Cardiac septum (tissue), 1 donor: ENCODE results near the gene VWF. TPM values are rescaled to one million over a fixed set of nuclear protein-coding genes. Genes with fewer than 3 reads are reported as not detected.

ENCODE experiments used
- DNase-seq: peaks from one replicate; pipeline ENCODE4 v3.0.0-alpha.2; 2020; ENCODE audit warnings: low spot score
- intact Hi-C: fragments of 100-400 bp; cut with DNase I; formaldehyde crosslinking; loops from one replicate; pipeline ENCODE4 v1.14.0; 2022
- total RNA-seq: library from RNA; stranded (reverse); fragmentation: NEBNext Ultra II Directional; extraction: Animal tissue kit (Norgen Biotek cat#: 25700); gene quantifications from one replicate; pipeline ENCODE4 v1.2.1, GENCODE V29; 2021
- donor health status: DM: no; HTN: no; CAD: no.

The VWF gene
- total RNA-seq, 1 donor from 2014 or later: 350 TPM

DNA sequence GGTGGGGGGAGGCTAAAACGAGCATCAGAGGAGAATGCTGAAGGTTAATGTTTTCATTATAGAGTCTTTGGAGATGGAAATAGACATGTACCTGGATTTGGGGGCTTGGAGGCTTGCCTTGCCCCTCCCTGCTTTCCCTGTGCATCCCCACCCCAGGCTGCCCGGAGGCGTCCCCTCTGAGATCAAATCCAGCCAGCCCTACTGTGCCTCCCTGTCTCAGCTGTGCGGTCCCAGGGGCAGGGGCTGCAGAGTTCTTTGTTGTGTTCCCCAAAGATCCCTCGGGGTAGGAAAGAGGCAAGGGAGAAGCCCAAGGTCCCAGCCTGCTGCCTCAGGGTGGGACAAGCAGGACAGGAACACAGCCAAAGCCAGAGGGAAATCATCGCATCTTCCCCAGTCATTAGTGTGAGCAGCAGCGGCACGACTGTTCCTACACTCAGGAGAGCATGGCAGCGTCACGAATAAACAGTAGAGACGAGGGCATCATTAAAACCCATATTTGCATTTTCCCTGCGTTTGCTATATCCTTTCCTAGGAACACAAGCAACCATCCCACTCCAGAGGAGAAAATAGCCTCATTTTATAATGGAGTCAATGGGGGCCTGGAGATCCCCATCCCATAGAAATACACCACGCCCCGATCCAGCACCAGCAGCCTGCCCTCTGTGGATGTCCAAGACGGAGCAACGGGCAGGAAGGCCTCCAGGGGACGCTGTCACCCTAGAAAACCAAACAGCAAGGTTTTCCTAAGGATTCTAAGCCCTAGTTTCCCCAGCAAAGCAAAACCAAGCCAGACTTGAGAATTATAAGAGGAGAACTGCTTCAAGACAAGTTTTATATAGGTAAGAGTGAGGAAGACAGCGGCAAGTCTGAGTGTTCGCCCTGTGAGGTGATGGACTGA lies 211.8 kb downstream of the VWF start:
- intact Hi-C loops: no loop called here
- no peak for DNase-seq

GRCh38 chr12:5912011-5912410 lies 212.5 kb downstream of the VWF start:
- intact Hi-C loops: no loop called here
- DNase-seq: no peak

DNA sequence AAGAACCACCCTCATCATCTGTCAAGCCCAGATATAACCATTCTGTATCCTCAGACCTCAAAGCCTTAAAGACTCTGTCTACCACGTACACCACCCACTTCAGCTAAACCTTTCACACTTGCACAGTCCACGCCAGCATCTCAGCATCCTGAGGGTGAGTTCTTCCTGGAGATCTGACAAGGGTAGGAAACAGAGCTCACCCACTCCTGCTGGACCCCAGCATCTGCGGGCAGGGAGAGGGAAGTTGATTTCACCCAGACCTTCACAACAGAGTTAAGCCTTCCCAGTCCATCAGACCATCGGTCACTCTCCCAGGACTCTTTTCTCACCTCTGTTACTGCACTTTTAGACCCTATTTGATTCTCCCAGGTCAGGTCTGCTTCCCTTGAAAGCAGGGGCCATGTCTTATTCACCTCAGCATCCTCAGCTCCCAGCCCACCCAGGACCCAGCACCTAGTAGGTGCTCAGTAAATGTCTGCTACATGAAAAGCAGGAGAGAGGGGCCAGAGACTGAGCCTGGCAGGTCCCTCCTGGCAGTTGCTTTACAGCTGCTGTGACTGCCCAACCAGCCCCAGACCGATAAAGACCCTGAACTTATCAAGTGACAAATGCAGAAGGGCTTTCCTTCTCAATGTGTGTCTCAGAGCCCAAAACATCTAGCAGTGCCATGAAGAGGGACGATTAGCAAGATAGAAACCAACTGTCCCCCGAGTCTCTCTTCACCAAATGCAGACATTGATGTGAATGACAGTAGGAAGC lies 213.5 kb downstream of the VWF start:
- intact Hi-C loops: no loop called here
- DNase-seq: no peak

GRCh38 chr12:5909560-5909959 lies 214.9 kb downstream of the VWF start:
- DNase-seq: no peak
- intact Hi-C loops: no loop called here

GRCh38 chr12:5908251-5908650 lies 216.2 kb downstream of the VWF start:
- no peak for DNase-seq
- intact Hi-C loops: no loop called here

- DNase-seq: peak; percentile 57
- intact Hi-C loops: no loop called here
Observed at GRCh38 chr12:5907807-5908206, 216.7 kb downstream of the VWF start.

- no peak for DNase-seq
- intact Hi-C loops: no loop called here
Observed at GRCh38 chr12:5905757-5906156, 218.7 kb downstream of the VWF start.

GRCh38 chr12:5904969-5905368 lies 219.5 kb downstream of the VWF start:
- no peak for DNase-seq
- intact Hi-C loops: no loop called here

DNA sequence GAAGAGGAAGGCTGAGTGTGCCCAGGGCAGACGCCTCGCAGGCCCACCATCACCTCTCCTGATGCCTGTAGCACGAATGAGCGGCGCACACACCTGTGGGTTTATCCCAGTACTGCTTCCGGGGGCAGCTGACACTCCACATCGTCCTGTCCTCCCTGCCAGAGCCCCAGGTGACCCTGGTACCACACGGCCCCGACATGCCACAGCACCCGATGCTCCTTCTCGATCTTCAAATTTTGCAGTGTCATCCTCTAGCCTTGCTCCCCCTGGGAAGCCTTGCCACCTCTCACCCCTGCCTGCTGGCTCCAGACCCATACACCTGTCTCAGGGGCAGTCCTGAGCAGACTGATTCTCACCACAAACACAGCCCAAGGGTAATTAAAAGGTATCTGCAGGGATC lies 220.0 kb downstream of the VWF start:
- intact Hi-C loops: no loop called here
- peak; percentile 53 for DNase-seq

- DNase-seq: no peak
- intact Hi-C loops: no loop called here
Observed at GRCh38 chr12:5902736-5903135, 221.7 kb downstream of the VWF start.

DNA sequence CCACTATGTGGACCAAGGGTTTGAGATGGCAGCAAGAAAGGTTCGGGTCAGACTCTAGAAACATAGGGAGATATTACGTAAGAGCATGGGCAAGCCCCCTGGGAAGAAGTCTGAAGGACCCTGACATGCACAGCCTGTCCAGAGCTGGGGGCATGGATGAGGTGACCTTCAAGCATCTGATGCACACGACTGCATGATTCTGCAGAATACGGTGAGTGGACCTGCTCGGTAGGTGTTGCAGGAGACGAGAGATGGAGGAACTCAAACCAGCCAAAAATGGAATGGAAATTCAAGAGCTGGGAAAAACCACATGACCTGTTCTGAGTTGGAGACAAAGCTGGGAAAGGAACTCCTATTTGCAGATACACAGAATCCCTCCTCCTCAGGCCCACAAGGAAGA lies 223.1 kb downstream of the VWF start:
- intact Hi-C loops: no loop called here
- DNase-seq: no peak

GRCh38 chr12:5900533-5901205 lies 223.8 kb downstream of the VWF start:
- no peak for DNase-seq

DNA sequence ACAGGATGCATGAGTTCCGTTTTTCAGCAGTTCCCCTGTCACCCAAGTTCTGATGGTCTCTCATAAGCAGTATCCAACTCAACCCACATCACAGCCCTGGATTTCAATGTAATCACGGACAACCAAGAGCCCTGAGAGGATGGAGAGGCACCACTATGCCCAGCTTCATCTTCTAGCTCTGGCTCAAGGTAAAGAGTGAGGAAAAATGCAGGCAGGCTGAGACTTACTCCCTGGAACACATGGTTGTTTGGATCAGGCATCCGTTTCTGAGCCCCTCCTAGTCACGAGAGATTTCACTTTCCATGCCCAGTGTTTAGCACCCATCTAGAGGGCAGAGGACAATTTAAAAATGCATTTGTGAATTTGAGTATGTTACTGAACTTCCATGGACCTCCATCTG lies 224.4 kb downstream of the VWF start:
- intact Hi-C loops: no loop called here
- no peak for DNase-seq

More at GRCh38 chr12:5900533-5901205, 223.8 kb downstream of the VWF start:
- intact Hi-C loops: no loop called here

DNA sequence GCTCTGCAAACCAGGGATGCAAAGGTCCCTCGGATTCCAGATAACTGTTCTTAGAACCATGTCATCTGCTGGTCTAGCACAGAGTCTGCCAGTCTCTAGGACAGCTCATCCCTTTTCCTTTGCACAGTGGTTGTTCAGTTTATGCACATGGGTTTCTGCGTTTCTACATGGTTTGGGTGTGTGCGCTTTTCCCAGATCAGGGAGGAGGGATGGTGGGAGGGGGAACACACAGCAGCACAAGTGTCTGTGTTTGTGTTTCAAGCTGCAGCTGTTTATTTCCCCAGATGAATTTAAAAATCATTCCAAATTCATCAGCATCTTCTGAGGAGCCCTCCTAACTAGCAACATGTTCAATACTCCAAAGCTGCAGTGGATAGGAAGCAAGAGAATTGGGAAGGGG lies 224.8 kb downstream of the VWF start:
- no peak for DNase-seq
- intact Hi-C loops: no loop called here

DNA sequence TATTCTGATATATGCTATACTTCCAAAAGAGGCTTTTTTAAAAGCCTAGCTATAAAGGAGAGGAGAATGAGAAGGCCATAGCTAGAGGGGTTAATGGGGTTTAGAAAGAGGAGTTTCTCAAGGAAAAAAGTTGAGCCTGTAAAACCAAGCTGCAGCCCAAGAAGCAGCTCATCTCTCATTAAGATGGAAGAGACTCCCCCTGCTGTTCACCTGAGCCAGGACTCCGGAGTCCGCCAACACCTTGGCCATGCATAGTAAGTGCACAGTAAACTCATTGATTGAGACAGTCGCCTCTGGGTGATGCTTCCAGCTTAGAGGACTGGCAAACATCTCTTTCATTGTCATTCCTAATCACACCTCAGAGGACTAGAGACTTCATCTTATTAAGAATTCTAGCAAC lies 225.6 kb downstream of the VWF start:
- intact Hi-C loops: no loop called here
- no peak for DNase-seq

Other genes starting within 250 kb of the VWF start
- gene ANO2, start 179.4 kb downstream of the VWF start, total RNA-seq: 13.6 TPM
- 70.2 TPM for gene CD9, start 75.7 kb upstream of the VWF start, total RNA-seq
- gene PLEKHG6, start 186.0 kb upstream of the VWF start, total RNA-seq: 0.30 TPM
- gene TNFRSF1A, start 217.4 kb upstream of the VWF start, total RNA-seq: 60.0 TPM